A549 (cell line): ENCODE measurements around the gene BAG1. TPM values are rescaled to one million over a fixed set of nuclear protein-coding genes. Genes with fewer than 3 reads are reported as not detected.

Source experiments
- ATAC-seq, 2 experiments: fragments of 200-7000 bp in 1 of 2; fragments of >200 bp in 1 of 2; cut with Nextera tagmentation in 1 of 2; cut with Tn5 transposase in 1 of 2; 3 replicates each; pipeline versions ENCODE4 v1.8.0 to v1.9.1; 2018 to 2020; ENCODE audit warnings: mild to moderate bottlenecking in 1 of 2, moderate library complexity in 1 of 2
- CTCF ChIA-PET: fragments of 300-600 bp; sonication (Branson Sonifier 250); formaldehyde crosslinking; extraction: SDS; loops from one replicate; lab custom pipeline; 2021; ENCODE audit warnings: antibody characterized with exemption, inconsistent platforms; lab: Yijun Ruan, JAX
- POLR2A ChIA-PET: fragments of 350-600 bp; formaldehyde crosslinking; extraction: SDS; loops from one replicate; lab custom pipeline; 2021; ENCODE audit warnings: antibody characterized with exemption, inconsistent platforms; lab: Yijun Ruan, JAX
- DNase-seq, 2 experiments: peaks; one replicate each; pipeline versions ENCODE4 v3.0.0 to v3.0.0-alpha.2; 2011 to 2016; ENCODE audit warnings: low read depth in 1 of 2, low spot score in 1 of 2
- FAIRE-seq: peaks from 2 replicates; lab custom pipeline; 2011; peaks lifted over from hg19 to GRCh38; lab: Jason Lieb, UNC
- H3K27ac ChIP-seq, 2 experiments: fragments of >200 bp; sonication (Bioruptor Twin); formaldehyde crosslinking; 3 replicates each; pipeline ENCODE4 v1.5.1; 2016 to 2017
- H3K4me1 ChIP-seq: fragments of >200 bp; sonication (Bioruptor Twin); formaldehyde crosslinking; 3 replicates; pipeline ENCODE4 v1.6.1; 2016
- H3K4me2 ChIP-seq: fragments of >200 bp; sonication (Bioruptor Twin); formaldehyde crosslinking; 3 replicates; pipeline ENCODE4 v1.6.1; 2016
- H3K4me3 ChIP-seq: fragments of >200 bp; sonication (Bioruptor Twin); formaldehyde crosslinking; 3 replicates; pipeline ENCODE4 v1.5.1; 2016
- H3K9me3 ChIP-seq: fragments of >200 bp; sonication (Bioruptor Twin); formaldehyde crosslinking; 3 replicates; pipeline ENCODE4 v1.6.1; 2016
- CEBPB ChIP-seq, 2 experiments: fragments of >200 bp in 1 of 2; sonication (Bioruptor Twin) in 1 of 2; formaldehyde crosslinking in 1 of 2; IDR thresholded peaks; 2 replicates each; pipeline ENCODE4 v1.6.1; 2012 to 2016
- EHF ChIP-seq: fragments of 250-450 bp; sonication (Bioruptor Pico); IDR thresholded peaks from 2 replicates; pipeline ENCODE4 v1.5.0; 2020; ENCODE audit warnings: mild to moderate bottlenecking
- EHMT2 ChIP-seq: fragments of 200-600 bp; sonication (generic); IDR thresholded peaks from 2 replicates; pipeline ENCODE4 v1.6.1; 2016; ENCODE audit warnings: antibody characterized with exemption, low read depth, mild to moderate bottlenecking, moderate library complexity
- EP300 ChIP-seq, 2 experiments: fragments of >200 bp; sonication (Bioruptor Twin); formaldehyde crosslinking; IDR thresholded peaks; 2 replicates in 1 of 2; 3 replicates in 1 of 2; pipeline ENCODE4 v1.6.1; 2016 to 2017
- ESRRA ChIP-seq: fragments of 150-350 bp; IDR thresholded peaks from 2 replicates; pipeline ENCODE4 v1.6.1; 2014; ENCODE audit warnings: mild to moderate bottlenecking, low read length, borderline replicate concordance
- FOSB ChIP-seq: fragments of 250-450 bp; sonication (Bioruptor Pico); IDR thresholded peaks from 2 replicates; pipeline ENCODE4 v1.5.0; 2020; ENCODE audit warnings: mild to moderate bottlenecking, moderate library complexity
- JUN ChIP-seq, 2 experiments: fragments of >200 bp; sonication (Bioruptor Twin); formaldehyde crosslinking; IDR thresholded peaks; 2 replicates in 1 of 2; 3 replicates in 1 of 2; pipeline ENCODE4 v1.6.1; 2016 to 2017
- KDM1A ChIP-seq: fragments of 200-600 bp; sonication (generic); IDR thresholded peaks from 2 replicates; pipeline ENCODE4 v1.6.1; 2016; ENCODE audit warnings: low read depth, mild to moderate bottlenecking
- MAFK ChIP-seq: fragments of 450-650 bp; IDR thresholded peaks from 2 replicates; pipeline ENCODE4 v1.6.1; 2014; ENCODE audit not compliant: partially characterized antibody
- POLR2AphosphoS2 ChIP-seq: conservative IDR thresholded peaks from 2 replicates; pipeline ENCODE4 v1.6.1; 2012; ENCODE audit warnings: low read length, improper control_type of control experiment, inconsistent platforms
- RAD21 ChIP-seq, 2 experiments: fragments of >200 bp in 1 of 2; sonication (Bioruptor Twin) in 1 of 2; formaldehyde crosslinking in 1 of 2; IDR thresholded peaks in 1 of 2; conservative IDR thresholded peaks in 1 of 2; 2 replicates in 1 of 2; 3 replicates in 1 of 2; pipeline ENCODE4 v1.6.1; 2012 to 2018; ENCODE audit warnings: inconsistent platforms in 1 of 2
- RARB ChIP-seq: fragments of 250-450 bp; sonication (Bioruptor Pico); IDR thresholded peaks from 2 replicates; pipeline ENCODE4 v1.8.0; 2021; ENCODE audit warnings: mild to moderate bottlenecking, moderate library complexity
- ZFP36 ChIP-seq: fragments of 450-650 bp; IDR thresholded peaks from 2 replicates; pipeline ENCODE4 v1.6.1; 2014; ENCODE audit warnings: borderline replicate concordance; ENCODE audit not compliant: partially characterized antibody
- WGBS: methylation state at CpG from one replicate; pipeline ENCODE4 v1.1.6; 2017; ENCODE audit errors: missing lambda C conversion rate; 5-methylcytosine and 5-hydroxymethylcytosine counted together
- polyA plus RNA-seq, 4 experiments: library from polyadenylated mRNA; depleted of rRNA in 3 of 4; stranded (reverse); fragments of >200 nt; fragmentation: RNase III in 1 of 4; extraction: RNeasy Plus Mini Kit Qiagen cat#74134 plus additional on column Dnase treatment in 1 of 4; gene quantifications; 2 replicates in 3 of 4; 3 replicates in 1 of 4; pipeline ENCODE4 v1.2.3, GENCODE V29; 2011 to 2017
- TF ChIP-seq, protein P1 (sequence below): IDR thresholded peaks from 2 replicates; pipeline ENCODE4 v1.6.1; 2012
- TF ChIP-seq, protein P2 (sequence below): fragments of 250-450 bp; sonication (Bioruptor Pico); IDR thresholded peaks from 2 replicates; pipeline ENCODE4 v1.5.0; 2020; ENCODE audit warnings: low read depth, mild to moderate bottlenecking, moderate library complexity
- TF ChIP-seq, protein P3 (sequence below): fragments of 200-600 bp; sonication (generic); IDR thresholded peaks from 2 replicates; pipeline ENCODE4 v1.6.1; 2016; ENCODE audit warnings: antibody characterized with exemption, mild to moderate bottlenecking, moderate library complexity
- TF ChIP-seq, protein P4 (sequence below): fragments of 450-650 bp; IDR thresholded peaks from 2 replicates; pipeline ENCODE4 v1.6.1; 2014; ENCODE audit warnings: antibody characterized with exemption
- TF ChIP-seq, protein P5 (sequence below): fragments of 250-450 bp; sonication (Bioruptor Pico); IDR thresholded peaks from 2 replicates; pipeline ENCODE4 v1.5.0; 2021; ENCODE audit warnings: mild to moderate bottlenecking, moderate library complexity, borderline replicate concordance

Gene BAG1
- polyA plus RNA-seq, 2 of the 4 experiments (the other 2 are of a cell fraction), result 73.0 to 86.9 TPM

DNA sequence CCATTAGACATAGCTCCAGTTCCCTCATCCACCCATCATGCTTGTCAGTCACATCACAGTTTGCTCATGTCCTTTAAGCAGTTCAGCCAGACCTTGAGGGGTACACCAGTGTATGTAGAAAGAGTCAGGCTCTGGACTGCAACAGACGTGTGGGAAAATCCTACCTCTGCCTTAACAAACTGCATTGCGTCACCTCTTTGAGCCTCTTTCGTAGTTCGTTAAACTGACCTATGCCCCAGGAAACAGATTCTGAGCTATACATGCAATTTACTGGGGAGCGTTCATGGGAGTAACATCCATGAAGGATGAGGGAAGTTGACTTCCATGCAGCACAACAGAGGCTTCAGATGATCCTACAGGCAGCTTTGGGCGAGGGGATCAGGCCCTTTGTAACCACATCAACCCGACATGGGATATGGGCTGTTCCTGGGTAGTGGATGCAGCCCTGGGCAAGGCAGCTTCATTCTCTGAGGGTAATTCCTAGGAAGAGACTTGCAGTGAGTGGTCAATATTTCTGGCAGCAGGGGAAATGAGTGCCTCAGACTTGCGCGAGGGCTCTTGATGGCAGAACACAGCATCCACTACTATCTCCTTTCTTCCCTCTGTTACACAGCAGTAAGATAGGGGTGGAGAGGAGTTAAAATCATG, 20.2 kb downstream of the BAG1 start:
- WGBS, result 88% methylated on average over 9 of the region's 9 CpGs
- ChIA-PET CTCF (interaction anchor here (0.5 to 3.0 kb wide), 4 partner anchors 11 to 187 kb away, joined by 4 to 12 read pairs (median 8); no protein-coding TSS in a partner anchor), POLR2A (no interaction called here)
- Histone ChIP-seq H3K4me2 (no peak overlapping the region), H3K9me3 (no peaks in the 10 kb centered on the region), H3K4me3 (no peak overlapping the region), H3K27ac (peak overlapping the region in 1 of 2 experiments; percentile 24; a peak in 1 of 6 replicates), H3K4me1 (0 out of 3 replicates have a peak, but pooled peaks cover 10% of the 10 kb centered on the region)
- no peak for FAIRE-seq
- no peak for TF ChIP-seq EHF (CRISPR knock-in tag)
- peak in 1 of 2 experiments; percentile 35; a peak in 1 of 4 replicates for TF ChIP-seq CEBPB (IDR thresholded peaks at IDR 0.05)
- ATAC-seq, result no peak
- DNase-seq, result no peak

DNA sequence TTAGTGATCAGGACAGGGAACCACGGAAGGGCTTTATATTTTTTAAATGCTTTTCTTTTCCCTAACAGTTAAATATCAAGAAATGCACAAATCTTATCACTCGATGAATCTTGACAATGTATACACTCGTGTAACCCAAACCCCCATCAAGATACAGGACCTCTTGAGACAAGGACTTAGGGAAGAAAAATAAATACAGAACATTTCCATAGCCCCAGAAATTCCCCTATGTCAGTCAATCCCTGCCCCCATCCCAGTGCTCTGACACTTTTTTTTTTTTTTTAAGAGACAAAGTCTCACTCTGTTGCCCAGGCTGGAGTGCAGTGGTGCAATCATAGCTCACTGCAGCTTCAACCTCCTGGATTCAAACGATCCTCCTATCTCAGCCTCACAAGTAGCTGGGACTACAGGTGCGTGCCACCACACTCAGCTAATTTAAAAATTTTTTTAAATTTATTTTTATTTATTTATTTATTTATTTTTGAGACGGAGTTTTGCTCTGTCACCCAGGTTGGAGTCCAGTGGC, 21.8 kb downstream of the BAG1 start:
- no peak overlapping the region for H3K4me3 ChIP-seq
- ChIA-PET POLR2A (no interaction called here), CTCF (interaction anchor here (0.5 to 9.5 kb wide), 6 partner anchors 9 to 407 kb away, joined by 3 to 71 read pairs (median 4); no protein-coding TSS in a partner anchor)
- no peaks in the 10 kb centered on the region for H3K9me3 ChIP-seq
- TF ChIP-seq EP300 (IDR thresholded peaks at IDR 0.05), result no peak
- TF ChIP-seq, protein P1, sequence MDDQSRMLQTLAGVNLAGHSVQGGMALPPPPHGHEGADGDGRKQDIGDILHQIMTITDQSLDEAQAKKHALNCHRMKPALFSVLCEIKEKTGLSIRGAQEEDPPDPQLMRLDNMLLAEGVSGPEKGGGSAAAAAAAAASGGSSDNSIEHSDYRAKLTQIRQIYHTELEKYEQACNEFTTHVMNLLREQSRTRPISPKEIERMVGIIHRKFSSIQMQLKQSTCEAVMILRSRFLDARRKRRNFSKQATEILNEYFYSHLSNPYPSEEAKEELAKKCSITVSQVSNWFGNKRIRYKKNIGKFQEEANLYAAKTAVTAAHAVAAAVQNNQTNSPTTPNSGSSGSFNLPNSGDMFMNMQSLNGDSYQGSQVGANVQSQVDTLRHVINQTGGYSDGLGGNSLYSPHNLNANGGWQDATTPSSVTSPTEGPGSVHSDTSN, result no peak
- no peak for TF ChIP-seq POLR2AphosphoS2
- no peak for TF ChIP-seq JUN (IDR thresholded peaks at IDR 0.05)
- TF ChIP-seq RAD21 (conservative IDR thresholded peaks at IDR 0.05 in 1 of 2, IDR thresholded peaks at IDR 0.05 in 1 of 2), result no peak
- no peak for TF ChIP-seq ZFP36
- TF ChIP-seq, protein P2, sequence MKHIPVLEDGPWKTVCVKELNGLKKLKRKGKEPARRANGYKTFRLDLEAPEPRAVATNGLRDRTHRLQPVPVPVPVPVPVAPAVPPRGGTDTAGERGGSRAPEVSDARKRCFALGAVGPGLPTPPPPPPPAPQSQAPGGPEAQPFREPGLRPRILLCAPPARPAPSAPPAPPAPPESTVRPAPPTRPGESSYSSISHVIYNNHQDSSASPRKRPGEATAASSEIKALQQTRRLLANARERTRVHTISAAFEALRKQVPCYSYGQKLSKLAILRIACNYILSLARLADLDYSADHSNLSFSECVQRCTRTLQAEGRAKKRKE (CRISPR knock-in tag), result no peak
- no peak for TF ChIP-seq MAFK
- TF ChIP-seq, protein P3, sequence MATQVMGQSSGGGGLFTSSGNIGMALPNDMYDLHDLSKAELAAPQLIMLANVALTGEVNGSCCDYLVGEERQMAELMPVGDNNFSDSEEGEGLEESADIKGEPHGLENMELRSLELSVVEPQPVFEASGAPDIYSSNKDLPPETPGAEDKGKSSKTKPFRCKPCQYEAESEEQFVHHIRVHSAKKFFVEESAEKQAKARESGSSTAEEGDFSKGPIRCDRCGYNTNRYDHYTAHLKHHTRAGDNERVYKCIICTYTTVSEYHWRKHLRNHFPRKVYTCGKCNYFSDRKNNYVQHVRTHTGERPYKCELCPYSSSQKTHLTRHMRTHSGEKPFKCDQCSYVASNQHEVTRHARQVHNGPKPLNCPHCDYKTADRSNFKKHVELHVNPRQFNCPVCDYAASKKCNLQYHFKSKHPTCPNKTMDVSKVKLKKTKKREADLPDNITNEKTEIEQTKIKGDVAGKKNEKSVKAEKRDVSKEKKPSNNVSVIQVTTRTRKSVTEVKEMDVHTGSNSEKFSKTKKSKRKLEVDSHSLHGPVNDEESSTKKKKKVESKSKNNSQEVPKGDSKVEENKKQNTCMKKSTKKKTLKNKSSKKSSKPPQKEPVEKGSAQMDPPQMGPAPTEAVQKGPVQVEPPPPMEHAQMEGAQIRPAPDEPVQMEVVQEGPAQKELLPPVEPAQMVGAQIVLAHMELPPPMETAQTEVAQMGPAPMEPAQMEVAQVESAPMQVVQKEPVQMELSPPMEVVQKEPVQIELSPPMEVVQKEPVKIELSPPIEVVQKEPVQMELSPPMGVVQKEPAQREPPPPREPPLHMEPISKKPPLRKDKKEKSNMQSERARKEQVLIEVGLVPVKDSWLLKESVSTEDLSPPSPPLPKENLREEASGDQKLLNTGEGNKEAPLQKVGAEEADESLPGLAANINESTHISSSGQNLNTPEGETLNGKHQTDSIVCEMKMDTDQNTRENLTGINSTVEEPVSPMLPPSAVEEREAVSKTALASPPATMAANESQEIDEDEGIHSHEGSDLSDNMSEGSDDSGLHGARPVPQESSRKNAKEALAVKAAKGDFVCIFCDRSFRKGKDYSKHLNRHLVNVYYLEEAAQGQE, result no peak
- TF ChIP-seq EHMT2, result no peak
- TF ChIP-seq ESRRA, result no peak
- no peak for TF ChIP-seq FOSB
- TF ChIP-seq, protein P4, sequence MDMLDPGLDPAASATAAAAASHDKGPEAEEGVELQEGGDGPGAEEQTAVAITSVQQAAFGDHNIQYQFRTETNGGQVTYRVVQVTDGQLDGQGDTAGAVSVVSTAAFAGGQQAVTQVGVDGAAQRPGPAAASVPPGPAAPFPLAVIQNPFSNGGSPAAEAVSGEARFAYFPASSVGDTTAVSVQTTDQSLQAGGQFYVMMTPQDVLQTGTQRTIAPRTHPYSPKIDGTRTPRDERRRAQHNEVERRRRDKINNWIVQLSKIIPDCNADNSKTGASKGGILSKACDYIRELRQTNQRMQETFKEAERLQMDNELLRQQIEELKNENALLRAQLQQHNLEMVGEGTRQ, result no peak
- TF ChIP-seq KDM1A, result no peak
- TF ChIP-seq, protein P5, sequence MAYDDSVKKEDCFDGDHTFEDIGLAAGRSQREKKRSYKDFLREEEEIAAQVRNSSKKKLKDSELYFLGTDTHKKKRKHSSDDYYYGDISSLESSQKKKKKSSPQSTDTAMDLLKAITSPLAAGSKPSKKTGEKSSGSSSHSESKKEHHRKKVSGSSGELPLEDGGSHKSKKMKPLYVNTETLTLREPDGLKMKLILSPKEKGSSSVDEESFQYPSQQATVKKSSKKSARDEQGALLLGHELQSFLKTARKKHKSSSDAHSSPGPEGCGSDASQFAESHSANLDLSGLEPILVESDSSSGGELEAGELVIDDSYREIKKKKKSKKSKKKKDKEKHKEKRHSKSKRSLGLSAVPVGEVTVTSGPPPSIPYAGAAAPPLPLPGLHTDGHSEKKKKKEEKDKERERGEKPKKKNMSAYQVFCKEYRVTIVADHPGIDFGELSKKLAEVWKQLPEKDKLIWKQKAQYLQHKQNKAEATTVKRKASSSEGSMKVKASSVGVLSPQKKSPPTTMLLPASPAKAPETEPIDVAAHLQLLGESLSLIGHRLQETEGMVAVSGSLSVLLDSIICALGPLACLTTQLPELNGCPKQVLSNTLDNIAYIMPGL (CRISPR knock-in tag), result no peak
- TF ChIP-seq RARB (CRISPR knock-in tag), result no peak
- FAIRE-seq (no peak), DNase-seq (no peak), ATAC-seq (no peak)
- no peak overlapping the region for H3K4me2 ChIP-seq
- 83% methylated on average over 6 of the region's 6 CpGs for WGBS
- H3K4me1 ChIP-seq, result 0 out of 3 replicates have a peak, but pooled peaks cover 8% of the 10 kb centered on the region
- peak overlapping the region in 1 of 2 experiments; percentile 64; a peak in 1 of 6 replicates for H3K27ac ChIP-seq
